Duodenal mucosa (tissue), 2 donors: Measurements from ENCODE around the gene TBCA.
"Not testable (repeated sequence)": the region's sequence is repeated elsewhere in the genome, so short reads cannot be mapped to it uniquely, and the experiment has no call there.

ENCODE experiments used
- H3K27ac ChIP-seq: one replicate; pipeline ENCODE4 v1.7.0; 2013; ENCODE audit warnings: low read depth, low read length
- H3K27me3 ChIP-seq, 2 donors: one replicate each; pipeline ENCODE4 v1.7.0; 2013; ENCODE audit warnings: low read length in 2 of 2, control low read depth in 1 of 2; ENCODE audit not compliant: insufficient read depth in 2 of 2, control insufficient read depth in 1 of 2
- H3K36me3 ChIP-seq, 2 donors: one replicate each; pipeline ENCODE4 v1.7.0; 2013; ENCODE audit warnings: low read length in 2 of 2, control low read depth in 1 of 2; ENCODE audit not compliant: insufficient read depth in 2 of 2, control insufficient read depth in 1 of 2
- H3K4me1 ChIP-seq, 2 donors: one replicate each; pipeline ENCODE4 v1.7.0; 2013; ENCODE audit warnings: low read length in 2 of 2, control low read depth in 1 of 2; ENCODE audit not compliant: insufficient read depth in 2 of 2, control insufficient read depth in 1 of 2
- H3K4me3 ChIP-seq, 2 donors: one replicate each; pipeline ENCODE4 v1.7.0; 2013; ENCODE audit warnings: low read length in 2 of 2, low read depth in 1 of 2
- H3K9ac ChIP-seq, 2 donors: one replicate each; pipeline ENCODE4 v1.7.0; 2013; ENCODE audit warnings: low read length in 2 of 2, low read depth in 1 of 2
- H3K9me3 ChIP-seq, 2 donors: one replicate each; pipeline ENCODE4 v1.7.0; 2013; ENCODE audit warnings: low read length in 2 of 2, control low read depth in 1 of 2; ENCODE audit not compliant: control insufficient read depth in 1 of 2

Gene TBCA

DNA sequence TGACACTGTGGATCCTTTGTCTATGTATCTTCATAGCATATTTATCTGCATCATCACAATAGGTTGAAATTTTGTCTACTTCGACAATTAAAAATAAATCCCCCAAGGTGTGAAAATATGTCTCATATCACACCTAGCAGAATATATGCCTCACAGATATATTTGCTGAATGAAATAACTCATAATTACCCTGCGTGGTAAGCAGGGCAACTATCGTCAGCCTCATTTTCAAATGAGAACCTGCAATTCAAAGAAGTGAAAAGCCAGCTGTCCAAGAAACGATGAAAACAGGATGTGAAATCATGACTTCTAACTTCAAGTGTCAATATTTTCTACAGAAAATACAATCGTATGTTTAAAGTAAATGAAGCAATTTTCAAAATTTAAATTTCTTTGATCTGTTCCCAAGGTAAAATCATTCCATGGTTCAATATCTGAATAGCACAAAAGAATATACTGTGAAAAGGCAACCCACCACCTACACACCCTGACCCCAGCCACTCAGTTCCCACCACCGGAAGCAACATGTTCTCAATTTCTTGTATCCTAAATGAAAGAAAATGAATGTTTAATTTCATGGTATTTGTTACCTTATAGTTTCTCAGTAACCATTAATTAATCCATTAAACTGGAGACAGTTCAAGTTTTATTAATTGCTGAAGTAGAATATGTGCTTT lies 57.1 kb downstream of the TBCA start:
- no peaks in the 10 kb centered on the region for H3K27me3 ChIP-seq
- no peaks in the 10 kb centered on the region for H3K4me1 ChIP-seq
- no peaks in the 10 kb centered on the region for H3K36me3 ChIP-seq
- no peak overlapping the region for H3K4me3 ChIP-seq
- H3K9me3 ChIP-seq: no peaks in the 10 kb centered on the region
- H3K27ac ChIP-seq: no peak overlapping the region
- no peak overlapping the region for H3K9ac ChIP-seq

DNA sequence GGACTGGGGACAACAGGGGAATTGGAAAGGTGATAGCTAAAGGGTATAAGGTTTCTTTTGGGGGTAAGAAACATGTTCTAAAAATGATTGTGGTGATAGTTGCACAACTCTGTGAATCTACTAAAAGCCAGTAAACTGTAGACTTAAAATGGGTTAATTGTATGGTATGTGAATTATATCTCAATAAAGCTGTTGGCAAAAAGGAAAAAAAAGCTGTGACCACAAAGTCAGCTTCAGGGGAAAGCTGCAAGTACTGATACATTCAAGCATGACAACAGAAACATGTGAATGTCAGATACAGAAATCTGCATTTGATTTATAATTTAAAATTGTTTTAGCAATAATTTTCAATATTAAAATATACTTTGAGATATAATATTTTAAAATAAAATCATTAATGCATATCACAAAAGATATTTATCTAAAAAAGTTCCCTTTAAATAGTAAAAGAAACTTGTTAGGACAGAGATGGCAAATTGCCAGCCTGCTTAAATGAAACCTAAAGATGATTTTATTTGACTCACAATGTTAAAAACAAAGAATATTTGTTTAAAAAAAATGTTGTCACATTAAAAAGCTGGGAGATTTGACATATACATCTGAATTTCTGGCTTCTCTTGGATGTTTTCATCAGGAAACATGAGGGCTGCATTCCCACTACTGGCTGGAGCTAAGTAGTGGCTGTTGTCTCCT lies 66.0 kb downstream of the TBCA start:
- no peak overlapping the region for H3K4me3 ChIP-seq
- H3K27ac ChIP-seq: no peak overlapping the region
- H3K36me3 ChIP-seq: peaks cover 3 to 21% of the 10 kb centered on the region in 2 donors
- H3K4me1 ChIP-seq: no peaks in the 10 kb centered on the region
- no peaks in the 10 kb centered on the region for H3K27me3 ChIP-seq
- no peaks in the 10 kb centered on the region for H3K9me3 ChIP-seq
- no peak overlapping the region for H3K9ac ChIP-seq

DNA sequence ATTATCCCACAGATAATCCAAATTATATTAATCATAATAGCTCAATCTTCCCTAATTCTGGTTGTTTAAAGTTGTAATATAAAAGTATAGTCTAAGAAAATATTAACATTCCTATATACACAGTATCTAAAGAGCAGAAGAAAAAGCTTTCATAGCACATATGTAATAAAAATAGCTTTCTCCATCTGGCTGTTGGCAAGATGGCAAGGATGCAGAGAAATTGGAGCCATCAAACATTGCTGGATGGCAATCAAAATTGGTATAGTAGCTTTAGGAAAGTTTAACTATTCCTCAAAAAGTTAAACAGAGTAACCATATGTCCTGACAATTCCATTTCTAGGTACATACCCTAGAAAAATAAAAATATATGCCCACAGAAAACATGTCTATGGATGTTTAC lies 66.8 kb downstream of the TBCA start:
- H3K9me3 ChIP-seq: no peaks in the 10 kb centered on the region
- H3K9ac ChIP-seq: no peak overlapping the region
- no peak overlapping the region for H3K27ac ChIP-seq
- H3K27me3 ChIP-seq: no peaks in the 10 kb centered on the region
- H3K4me3 ChIP-seq: no peak overlapping the region
- H3K36me3 ChIP-seq: peaks cover 3 to 24% of the 10 kb centered on the region in 2 donors
- no peaks in the 10 kb centered on the region for H3K4me1 ChIP-seq

DNA sequence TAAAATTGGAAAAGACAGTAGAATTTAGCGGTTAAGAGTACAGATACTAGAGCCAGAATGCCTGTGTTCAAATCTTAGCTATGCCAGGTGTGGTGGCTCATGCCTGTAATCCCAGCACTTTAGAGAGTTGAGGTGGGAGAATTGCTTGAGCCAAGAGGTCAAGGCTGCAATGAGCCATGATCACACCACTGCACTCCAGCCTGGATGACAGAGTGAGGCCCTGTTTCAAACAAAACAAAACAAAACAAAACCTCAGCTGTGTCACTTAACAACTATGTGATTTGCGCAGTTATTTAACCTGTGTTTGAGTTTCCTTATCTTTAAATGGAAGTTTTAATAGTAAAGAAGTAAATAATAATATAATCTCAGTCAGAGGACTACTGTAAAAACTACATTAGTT lies 68.3 kb downstream of the TBCA start:
- H3K9ac ChIP-seq: no peak overlapping the region
- H3K9me3 ChIP-seq: no peaks in the 10 kb centered on the region
- no peak overlapping the region for H3K4me3 ChIP-seq
- no peaks in the 10 kb centered on the region for H3K27me3 ChIP-seq
- H3K27ac ChIP-seq: no peak overlapping the region
- no peaks in the 10 kb centered on the region for H3K4me1 ChIP-seq
- peaks cover 3 to 37% of the 10 kb centered on the region in 2 donors for H3K36me3 ChIP-seq

DNA sequence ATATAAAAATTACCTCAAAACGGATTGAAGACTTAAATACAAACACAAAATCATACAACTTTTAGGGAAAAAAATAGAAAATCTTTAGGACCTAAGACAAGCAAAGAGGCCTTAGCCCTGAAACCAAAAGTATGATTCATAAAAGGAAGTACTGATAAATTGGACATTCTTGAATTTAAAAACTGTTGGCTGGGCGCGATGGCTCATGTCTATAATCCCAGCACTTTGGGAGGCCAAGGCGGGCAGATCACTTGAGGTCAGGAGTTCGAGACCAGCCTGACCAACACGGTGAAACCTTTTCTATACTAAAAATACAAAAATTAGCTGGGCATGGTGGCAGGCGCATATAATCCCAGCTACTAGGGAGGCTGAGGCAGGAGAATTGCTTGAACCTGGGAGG lies 76.6 kb downstream of the TBCA start:
- H3K9me3 ChIP-seq, H3K27me3 ChIP-seq, H3K9ac ChIP-seq, H3K4me1 ChIP-seq, H3K27ac ChIP-seq, H3K4me3 ChIP-seq: not testable (repeated sequence)
- peaks cover 9 to 23% of the 10 kb centered on the region in 2 donors for H3K36me3 ChIP-seq

DNA sequence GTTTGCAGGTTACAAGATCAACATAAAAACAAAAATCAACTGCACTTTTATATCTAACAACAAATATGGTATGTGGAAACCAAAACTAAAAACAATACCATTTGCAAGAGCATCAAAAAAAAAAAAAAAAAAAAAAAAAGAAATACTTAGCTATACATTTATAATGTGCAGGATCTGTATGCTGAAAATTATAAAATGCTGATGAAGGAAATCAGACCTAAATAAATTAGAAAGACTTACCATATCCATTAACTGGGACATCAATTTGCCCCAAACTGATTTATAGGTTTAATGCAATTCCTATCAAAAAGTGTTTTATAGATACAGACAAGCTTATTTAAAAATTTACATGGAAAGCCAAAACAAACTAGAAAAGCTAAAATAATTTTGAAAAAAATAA lies 77.2 kb downstream of the TBCA start:
- Histone ChIP-seq H3K36me3 (peaks cover 9 to 17% of the 10 kb centered on the region in 2 donors), H3K27ac (no peak overlapping the region), H3K4me3 (no peak overlapping the region), H3K9ac (no peak overlapping the region), H3K27me3 (no peaks in the 10 kb centered on the region), H3K9me3 (peaks cover 0 to 3% of the 10 kb centered on the region in 2 donors), H3K4me1 (no peaks in the 10 kb centered on the region)

DNA sequence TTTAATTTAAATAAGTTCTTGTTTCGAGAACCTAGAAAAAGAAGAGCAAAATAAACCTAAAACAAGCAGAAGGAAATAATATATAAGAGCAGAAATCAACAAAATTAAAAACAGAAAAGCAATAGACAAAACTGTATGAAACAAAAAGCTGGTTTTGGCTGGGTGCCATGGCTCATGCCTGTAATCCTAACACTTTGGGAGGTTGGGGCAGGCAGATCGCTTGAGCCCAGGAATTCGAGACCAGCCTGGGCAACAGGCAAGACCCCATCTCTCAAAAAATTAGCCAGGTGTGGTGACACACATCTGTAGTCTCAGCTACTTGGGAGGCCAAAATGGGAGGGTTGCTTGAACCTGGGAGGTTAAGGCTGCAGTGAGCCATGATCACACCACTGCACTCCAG lies 78.4 kb downstream of the TBCA start:
- no peaks in the 10 kb centered on the region for H3K4me1 ChIP-seq
- H3K9me3 ChIP-seq: peaks cover 0 to 3% of the 10 kb centered on the region in 2 donors
- peaks cover 7 to 9% of the 10 kb centered on the region in 2 donors for H3K36me3 ChIP-seq
- H3K27me3 ChIP-seq: no peaks in the 10 kb centered on the region
- no peak overlapping the region for H3K4me3 ChIP-seq
- H3K27ac ChIP-seq: no peak overlapping the region
- H3K9ac ChIP-seq: no peak overlapping the region

DNA sequence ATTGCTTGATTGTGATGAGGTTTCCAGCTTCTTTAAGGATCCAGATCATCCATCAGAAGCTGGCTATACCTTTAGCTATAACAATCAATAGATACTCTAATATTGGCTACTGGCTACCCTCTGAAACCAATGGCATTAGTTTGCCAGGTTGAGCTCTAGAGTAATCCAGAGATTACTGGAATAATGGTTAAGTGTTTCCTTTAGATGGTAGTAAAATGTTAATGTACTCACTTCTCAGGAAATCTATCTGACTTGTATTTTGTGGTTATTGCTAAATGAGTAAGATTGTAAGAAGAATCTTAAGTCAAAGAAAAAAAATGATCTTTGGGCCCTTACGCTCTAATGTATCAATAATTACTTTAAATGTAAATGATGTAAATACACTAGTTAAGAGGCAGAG lies 80.0 kb downstream of the TBCA start:
- H3K27me3 ChIP-seq: no peaks in the 10 kb centered on the region
- H3K36me3 ChIP-seq: peaks cover 2 to 9% of the 10 kb centered on the region in 2 donors
- no peaks in the 10 kb centered on the region for H3K4me1 ChIP-seq
- H3K9ac ChIP-seq: no peak overlapping the region
- H3K27ac ChIP-seq: no peak overlapping the region
- H3K4me3 ChIP-seq: no peak overlapping the region
- H3K9me3 ChIP-seq: peaks cover 0 to 3% of the 10 kb centered on the region in 2 donors

DNA sequence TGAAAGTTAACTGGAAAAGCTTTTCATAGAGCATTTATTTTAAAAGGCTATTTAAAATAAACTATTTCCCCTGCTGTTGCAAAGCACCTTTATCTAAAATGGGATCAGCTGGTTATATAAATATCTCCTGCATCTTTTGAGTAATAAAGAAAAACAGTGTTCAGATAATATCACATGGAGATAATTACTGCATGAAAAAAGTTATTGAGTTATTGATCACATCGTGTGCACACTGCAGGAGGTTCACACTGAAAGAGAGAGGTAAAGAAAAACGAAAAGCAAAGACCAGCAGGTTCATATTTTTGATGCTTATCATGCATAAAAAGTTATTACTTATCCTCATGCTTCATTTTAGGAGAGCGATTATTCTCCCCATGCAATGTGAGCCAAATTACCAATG lies 82.2 kb downstream of the TBCA start:
- Histone ChIP-seq H3K4me1 (no peaks in the 10 kb centered on the region), H3K36me3 (peaks cover 11 to 13% of the 10 kb centered on the region in 2 donors), H3K27ac (no peak overlapping the region), H3K4me3 (no peak overlapping the region), H3K9me3 (peaks cover 0 to 3% of the 10 kb centered on the region in 2 donors), H3K9ac (no peak overlapping the region), H3K27me3 (no peaks in the 10 kb centered on the region)

DNA sequence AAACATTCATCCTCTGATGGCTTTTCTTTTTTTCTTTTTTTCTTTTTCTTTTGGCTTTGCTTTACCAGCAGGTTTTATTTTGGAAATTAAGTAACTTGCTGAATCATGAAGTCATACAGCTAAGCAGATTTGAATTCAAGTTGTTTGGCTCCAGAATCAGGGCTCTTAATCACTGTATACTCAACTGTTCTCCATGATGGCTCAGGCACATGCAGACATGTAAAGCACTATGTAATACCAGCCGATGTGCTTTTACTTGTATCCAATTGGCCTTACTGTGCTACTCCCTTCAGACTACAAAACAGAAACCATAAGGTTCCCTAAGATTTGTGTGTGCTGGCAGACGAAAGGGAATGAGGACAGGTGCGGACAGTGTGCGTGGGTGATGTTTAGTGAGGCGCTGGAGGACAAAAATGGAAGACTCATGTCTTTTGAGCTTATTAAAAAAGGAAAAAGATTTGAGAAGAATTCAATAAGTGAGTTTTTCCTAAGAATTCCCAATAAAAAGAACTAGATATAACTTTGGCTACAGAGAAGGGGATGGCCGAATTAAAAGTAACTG lies 92.9 kb downstream of the TBCA start:
- Histone ChIP-seq H3K9ac (no peak overlapping the region), H3K4me1 (no peaks in the 10 kb centered on the region), H3K27ac (no peak overlapping the region), H3K27me3 (no peaks in the 10 kb centered on the region), H3K36me3 (peaks cover 0 to 5% of the 10 kb centered on the region in 2 donors), H3K4me3 (no peak overlapping the region), H3K9me3 (no peaks in the 10 kb centered on the region)
